H1 (cell line): Measurements from ENCODE around the gene AHRR. TPM values are rescaled to one million over a fixed set of nuclear protein-coding genes. Genes with fewer than 3 reads are reported as not detected.

Experiments
- CEBPB ChIP-seq: IDR thresholded peaks from 2 replicates; pipeline ENCODE4 v1.6.1; 2012; ENCODE audit warnings: low read depth, low read length
- CHD1 ChIP-seq: IDR thresholded peaks from 2 replicates; pipeline ENCODE4 v1.6.1; 2012; ENCODE audit warnings: low read depth, low read length, improper control_type of control experiment
- FOSL1 ChIP-seq: IDR thresholded peaks from 2 replicates; pipeline ENCODE4 v1.6.1; 2011; ENCODE audit warnings: mild to moderate bottlenecking, low read depth, low read length, moderate library complexity; ENCODE audit not compliant: insufficient read depth
- GTF2F1 ChIP-seq: IDR thresholded peaks from 2 replicates; pipeline ENCODE4 v1.6.1; 2012; ENCODE audit warnings: low read depth, low read length, improper control_type of control experiment, borderline replicate concordance
- KDM4A ChIP-seq: IDR thresholded peaks from one replicate; pipeline ENCODE4 v1.7.1; 2012; ENCODE audit warnings: low read depth, mild to moderate bottlenecking, moderate library complexity, low read length, inconsistent platforms; ENCODE audit not compliant: severe bottlenecking
- KDM5A ChIP-seq: fragments of 200-600 bp; IDR thresholded peaks from 2 replicates; pipeline ENCODE4 v1.7.1; 2012; ENCODE audit warnings: mild to moderate bottlenecking, low read length, inconsistent platforms, mixed read lengths
- RAD21 ChIP-seq, 2 experiments: IDR thresholded peaks in 1 of 2; conservative IDR thresholded peaks in 1 of 2; 2 replicates each; pipeline ENCODE4 v1.6.1; 2011; ENCODE audit warnings: low read depth in 2 of 2, low read length in 2 of 2, improper control_type of control experiment in 1 of 2, inconsistent platforms in 1 of 2, mild to moderate bottlenecking in 1 of 2, moderate library complexity in 1 of 2
- polyA plus RNA-seq, 7 experiments: library from polyadenylated mRNA; depleted of rRNA in 3 of 7; stranded (reverse) in 5 of 7; unstranded in 2 of 7; fragments of >200 nt in 5 of 7; fragments of 200-250 nt in 2 of 7; gene quantifications; 1 replicate in 5 of 7; 2 replicates in 1 of 7; 4 replicates in 1 of 7; pipeline versions ENCODE4 v1.2.1 to v1.2.3, GENCODE V29; 2011 to 2013; ENCODE audit warnings: missing spikeins in 2 of 7, mixed read lengths in 2 of 7
- total RNA-seq: library from RNA; stranded (reverse); fragmentation: NEBNext Ultra II Directional; extraction: Animal tissue kit (Norgen Biotek cat#: 25700); gene quantifications from 2 replicates; pipeline ENCODE4 v1.2.1, GENCODE V29; 2021
- TF ChIP-seq, protein P1 (sequence below): IDR thresholded peaks from 2 replicates; pipeline ENCODE4 v1.6.1; 2012; ENCODE audit warnings: low read length, inconsistent platforms
- TF ChIP-seq, protein P2 (sequence below): fragments of 300-600 bp; sonication (generic); IDR thresholded peaks from 2 replicates; pipeline ENCODE4 v1.7.1; 2012; ENCODE audit warnings: low read length, moderate library complexity, mild to moderate bottlenecking, inconsistent platforms; ENCODE audit not compliant: insufficient replicate concordance

The AHRR gene
- total and polyA plus RNA-seq, 2 of the 8 experiments (the other 6 are each of a cell fraction or from before 2014, with no cell fraction given) = 0.41 to 0.80 TPM

DNA sequence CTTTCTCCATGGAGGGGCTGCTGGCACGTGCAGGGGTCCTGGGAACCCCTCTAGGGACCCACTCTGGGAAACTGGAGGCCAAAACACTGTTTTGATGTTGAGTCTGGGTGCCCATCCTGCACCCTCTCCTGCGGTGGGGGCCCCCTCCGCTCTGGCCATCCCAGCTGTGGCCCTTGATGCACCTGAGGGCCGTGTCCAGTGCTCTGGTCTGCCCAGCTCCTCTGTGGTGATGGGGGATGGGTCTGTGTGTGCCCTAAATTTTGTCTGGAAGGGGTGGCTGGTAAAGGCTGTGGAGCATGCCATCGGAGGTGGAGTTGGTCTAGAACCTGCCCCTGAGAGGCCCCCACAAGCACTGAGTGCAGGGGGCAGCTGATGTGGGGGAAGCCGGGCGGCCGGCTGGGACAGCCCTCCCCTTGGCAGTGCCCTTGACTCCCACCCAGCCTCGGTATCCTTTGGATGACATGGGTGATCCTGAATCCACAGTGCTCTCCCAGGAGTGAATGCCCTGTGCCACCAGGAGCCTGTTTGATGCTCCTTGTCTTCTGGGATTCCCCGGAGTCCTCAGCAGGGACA, 26.3 kb downstream of the AHRR start (continued):
- TF ChIP-seq RAD21 (IDR thresholded peaks at IDR 0.05 in 1 of 2, conservative IDR thresholded peaks at IDR 0.05 in 1 of 2; ENCODE audit: low read depth in 2 of 2, low read length in 2 of 2) (no peak), KDM4A (no peak), CEBPB (no peak), FOSL1 (no peak), CHD1 (no peak), KDM5A (no peak), GTF2F1 (no peak)
- TF ChIP-seq, protein P1, sequence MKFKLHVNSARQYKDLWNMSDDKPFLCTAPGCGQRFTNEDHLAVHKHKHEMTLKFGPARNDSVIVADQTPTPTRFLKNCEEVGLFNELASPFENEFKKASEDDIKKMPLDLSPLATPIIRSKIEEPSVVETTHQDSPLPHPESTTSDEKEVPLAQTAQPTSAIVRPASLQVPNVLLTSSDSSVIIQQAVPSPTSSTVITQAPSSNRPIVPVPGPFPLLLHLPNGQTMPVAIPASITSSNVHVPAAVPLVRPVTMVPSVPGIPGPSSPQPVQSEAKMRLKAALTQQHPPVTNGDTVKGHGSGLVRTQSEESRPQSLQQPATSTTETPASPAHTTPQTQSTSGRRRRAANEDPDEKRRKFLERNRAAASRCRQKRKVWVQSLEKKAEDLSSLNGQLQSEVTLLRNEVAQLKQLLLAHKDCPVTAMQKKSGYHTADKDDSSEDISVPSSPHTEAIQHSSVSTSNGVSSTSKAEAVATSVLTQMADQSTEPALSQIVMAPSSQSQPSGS = no peak
- TF ChIP-seq, protein P2, sequence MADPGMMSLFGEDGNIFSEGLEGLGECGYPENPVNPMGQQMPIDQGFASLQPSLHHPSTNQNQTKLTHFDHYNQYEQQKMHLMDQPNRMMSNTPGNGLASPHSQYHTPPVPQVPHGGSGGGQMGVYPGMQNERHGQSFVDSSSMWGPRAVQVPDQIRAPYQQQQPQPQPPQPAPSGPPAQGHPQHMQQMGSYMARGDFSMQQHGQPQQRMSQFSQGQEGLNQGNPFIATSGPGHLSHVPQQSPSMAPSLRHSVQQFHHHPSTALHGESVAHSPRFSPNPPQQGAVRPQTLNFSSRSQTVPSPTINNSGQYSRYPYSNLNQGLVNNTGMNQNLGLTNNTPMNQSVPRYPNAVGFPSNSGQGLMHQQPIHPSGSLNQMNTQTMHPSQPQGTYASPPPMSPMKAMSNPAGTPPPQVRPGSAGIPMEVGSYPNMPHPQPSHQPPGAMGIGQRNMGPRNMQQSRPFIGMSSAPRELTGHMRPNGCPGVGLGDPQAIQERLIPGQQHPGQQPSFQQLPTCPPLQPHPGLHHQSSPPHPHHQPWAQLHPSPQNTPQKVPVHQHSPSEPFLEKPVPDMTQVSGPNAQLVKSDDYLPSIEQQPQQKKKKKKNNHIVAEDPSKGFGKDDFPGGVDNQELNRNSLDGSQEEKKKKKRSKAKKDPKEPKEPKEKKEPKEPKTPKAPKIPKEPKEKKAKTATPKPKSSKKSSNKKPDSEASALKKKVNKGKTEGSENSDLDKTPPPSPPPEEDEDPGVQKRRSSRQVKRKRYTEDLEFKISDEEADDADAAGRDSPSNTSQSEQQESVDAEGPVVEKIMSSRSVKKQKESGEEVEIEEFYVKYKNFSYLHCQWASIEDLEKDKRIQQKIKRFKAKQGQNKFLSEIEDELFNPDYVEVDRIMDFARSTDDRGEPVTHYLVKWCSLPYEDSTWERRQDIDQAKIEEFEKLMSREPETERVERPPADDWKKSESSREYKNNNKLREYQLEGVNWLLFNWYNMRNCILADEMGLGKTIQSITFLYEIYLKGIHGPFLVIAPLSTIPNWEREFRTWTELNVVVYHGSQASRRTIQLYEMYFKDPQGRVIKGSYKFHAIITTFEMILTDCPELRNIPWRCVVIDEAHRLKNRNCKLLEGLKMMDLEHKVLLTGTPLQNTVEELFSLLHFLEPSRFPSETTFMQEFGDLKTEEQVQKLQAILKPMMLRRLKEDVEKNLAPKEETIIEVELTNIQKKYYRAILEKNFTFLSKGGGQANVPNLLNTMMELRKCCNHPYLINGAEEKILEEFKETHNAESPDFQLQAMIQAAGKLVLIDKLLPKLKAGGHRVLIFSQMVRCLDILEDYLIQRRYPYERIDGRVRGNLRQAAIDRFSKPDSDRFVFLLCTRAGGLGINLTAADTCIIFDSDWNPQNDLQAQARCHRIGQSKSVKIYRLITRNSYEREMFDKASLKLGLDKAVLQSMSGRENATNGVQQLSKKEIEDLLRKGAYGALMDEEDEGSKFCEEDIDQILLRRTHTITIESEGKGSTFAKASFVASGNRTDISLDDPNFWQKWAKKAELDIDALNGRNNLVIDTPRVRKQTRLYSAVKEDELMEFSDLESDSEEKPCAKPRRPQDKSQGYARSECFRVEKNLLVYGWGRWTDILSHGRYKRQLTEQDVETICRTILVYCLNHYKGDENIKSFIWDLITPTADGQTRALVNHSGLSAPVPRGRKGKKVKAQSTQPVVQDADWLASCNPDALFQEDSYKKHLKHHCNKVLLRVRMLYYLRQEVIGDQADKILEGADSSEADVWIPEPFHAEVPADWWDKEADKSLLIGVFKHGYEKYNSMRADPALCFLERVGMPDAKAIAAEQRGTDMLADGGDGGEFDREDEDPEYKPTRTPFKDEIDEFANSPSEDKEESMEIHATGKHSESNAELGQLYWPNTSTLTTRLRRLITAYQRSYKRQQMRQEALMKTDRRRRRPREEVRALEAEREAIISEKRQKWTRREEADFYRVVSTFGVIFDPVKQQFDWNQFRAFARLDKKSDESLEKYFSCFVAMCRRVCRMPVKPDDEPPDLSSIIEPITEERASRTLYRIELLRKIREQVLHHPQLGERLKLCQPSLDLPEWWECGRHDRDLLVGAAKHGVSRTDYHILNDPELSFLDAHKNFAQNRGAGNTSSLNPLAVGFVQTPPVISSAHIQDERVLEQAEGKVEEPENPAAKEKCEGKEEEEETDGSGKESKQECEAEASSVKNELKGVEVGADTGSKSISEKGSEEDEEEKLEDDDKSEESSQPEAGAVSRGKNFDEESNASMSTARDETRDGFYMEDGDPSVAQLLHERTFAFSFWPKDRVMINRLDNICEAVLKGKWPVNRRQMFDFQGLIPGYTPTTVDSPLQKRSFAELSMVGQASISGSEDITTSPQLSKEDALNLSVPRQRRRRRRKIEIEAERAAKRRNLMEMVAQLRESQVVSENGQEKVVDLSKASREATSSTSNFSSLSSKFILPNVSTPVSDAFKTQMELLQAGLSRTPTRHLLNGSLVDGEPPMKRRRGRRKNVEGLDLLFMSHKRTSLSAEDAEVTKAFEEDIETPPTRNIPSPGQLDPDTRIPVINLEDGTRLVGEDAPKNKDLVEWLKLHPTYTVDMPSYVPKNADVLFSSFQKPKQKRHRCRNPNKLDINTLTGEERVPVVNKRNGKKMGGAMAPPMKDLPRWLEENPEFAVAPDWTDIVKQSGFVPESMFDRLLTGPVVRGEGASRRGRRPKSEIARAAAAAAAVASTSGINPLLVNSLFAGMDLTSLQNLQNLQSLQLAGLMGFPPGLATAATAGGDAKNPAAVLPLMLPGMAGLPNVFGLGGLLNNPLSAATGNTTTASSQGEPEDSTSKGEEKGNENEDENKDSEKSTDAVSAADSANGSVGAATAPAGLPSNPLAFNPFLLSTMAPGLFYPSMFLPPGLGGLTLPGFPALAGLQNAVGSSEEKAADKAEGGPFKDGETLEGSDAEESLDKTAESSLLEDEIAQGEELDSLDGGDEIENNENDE = no peak
- TF ChIP-seq, all 59 proteins: peak for 0
